GM12801 (cell line): ENCODE data around the gene MRPL4.

Source experiments
- TF ChIP-seq, protein P1 (sequence below): IDR thresholded peaks from one replicate; pipeline ENCODE4 v1.5.1; 2011; ENCODE audit warnings: control low read depth; ENCODE audit not compliant: insufficient read length; ENCODE audit errors: extremely low read depth

MRPL4 gene

DNA sequence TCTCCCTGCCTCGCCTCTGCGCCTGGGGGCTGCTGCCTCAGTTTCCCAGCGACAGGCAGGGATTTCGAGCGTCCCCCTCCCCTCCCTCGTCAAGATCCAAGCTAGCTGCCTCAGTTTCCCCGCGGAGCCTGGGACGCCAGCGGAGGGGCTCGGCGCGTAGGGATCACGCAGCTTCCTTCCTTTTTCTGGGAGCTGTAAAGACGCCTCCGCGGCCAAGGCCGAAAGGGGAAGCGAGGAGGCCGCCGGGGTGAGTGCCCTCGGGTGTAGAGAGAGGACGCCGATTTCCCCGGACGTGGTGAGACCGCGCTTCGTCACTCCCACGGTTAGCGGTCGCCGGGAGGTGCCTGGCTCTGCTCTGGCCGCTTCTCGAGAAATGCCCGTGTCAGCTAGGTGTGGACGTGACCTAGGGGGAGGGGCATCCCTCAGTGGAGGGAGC is 18.2 kb downstream of the MRPL4 start:
- TF ChIP-seq, protein P1, sequence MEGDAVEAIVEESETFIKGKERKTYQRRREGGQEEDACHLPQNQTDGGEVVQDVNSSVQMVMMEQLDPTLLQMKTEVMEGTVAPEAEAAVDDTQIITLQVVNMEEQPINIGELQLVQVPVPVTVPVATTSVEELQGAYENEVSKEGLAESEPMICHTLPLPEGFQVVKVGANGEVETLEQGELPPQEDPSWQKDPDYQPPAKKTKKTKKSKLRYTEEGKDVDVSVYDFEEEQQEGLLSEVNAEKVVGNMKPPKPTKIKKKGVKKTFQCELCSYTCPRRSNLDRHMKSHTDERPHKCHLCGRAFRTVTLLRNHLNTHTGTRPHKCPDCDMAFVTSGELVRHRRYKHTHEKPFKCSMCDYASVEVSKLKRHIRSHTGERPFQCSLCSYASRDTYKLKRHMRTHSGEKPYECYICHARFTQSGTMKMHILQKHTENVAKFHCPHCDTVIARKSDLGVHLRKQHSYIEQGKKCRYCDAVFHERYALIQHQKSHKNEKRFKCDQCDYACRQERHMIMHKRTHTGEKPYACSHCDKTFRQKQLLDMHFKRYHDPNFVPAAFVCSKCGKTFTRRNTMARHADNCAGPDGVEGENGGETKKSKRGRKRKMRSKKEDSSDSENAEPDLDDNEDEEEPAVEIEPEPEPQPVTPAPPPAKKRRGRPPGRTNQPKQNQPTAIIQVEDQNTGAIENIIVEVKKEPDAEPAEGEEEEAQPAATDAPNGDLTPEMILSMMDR, result no peak

- TF ChIP-seq, protein P1, result no peak
Observed at GRCh38 chr19:10270616-10271394, 18.8 kb downstream of the MRPL4 start, which contains the start of gene ICAM1. Gene ICAM1, plus strand, starts transcription at chr19:10271120. Its CDS starts 40 bp downstream, at chr19:10271160.

GRCh38 chr19:10271543-10272086 is 19.6 kb downstream of the MRPL4 start:
- TF ChIP-seq, protein P1, result no peak

GRCh38 chr19:10274589-10274988 is 22.6 kb downstream of the MRPL4 start:
- TF ChIP-seq, protein P1, result no peak

DNA sequence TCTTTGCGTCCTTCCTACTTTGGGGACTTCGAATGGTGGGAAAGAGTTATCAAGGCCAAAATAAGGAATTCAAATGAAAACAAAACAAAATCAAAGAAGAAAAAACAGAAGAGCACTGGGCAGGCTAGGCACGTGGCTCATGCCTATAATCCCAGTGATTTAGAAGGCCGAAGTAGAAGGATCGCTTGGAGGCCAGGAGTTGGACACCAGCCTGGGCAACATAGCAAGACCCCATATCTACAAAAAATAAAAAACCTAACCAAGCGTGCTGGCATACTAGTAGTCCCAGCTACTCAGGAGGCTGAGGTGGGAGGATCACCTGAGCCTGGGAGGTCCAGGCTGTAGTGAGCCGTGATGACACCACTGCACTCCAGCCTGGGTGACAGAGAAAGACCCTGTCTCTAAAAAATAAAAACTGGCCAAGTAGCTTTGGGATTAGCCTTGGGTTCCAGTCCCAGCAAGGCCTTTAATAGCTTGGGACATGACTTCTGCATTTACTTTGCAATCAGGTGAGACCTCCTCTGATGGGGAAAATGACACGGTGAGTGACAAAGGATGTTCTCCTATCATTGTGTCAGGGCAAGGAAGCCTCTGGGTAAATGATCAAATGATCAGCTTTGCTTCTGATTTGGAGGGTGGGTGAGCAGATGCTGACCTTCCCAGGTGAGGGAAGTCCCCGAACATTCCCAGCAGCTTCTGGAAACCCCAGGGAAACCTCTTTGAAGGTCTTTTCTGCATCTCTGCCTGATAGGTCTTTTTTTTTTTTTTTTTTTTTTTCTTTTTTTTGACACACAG is 26.0 kb downstream of the MRPL4 start:
- TF ChIP-seq, protein P1, result no peak

DNA sequence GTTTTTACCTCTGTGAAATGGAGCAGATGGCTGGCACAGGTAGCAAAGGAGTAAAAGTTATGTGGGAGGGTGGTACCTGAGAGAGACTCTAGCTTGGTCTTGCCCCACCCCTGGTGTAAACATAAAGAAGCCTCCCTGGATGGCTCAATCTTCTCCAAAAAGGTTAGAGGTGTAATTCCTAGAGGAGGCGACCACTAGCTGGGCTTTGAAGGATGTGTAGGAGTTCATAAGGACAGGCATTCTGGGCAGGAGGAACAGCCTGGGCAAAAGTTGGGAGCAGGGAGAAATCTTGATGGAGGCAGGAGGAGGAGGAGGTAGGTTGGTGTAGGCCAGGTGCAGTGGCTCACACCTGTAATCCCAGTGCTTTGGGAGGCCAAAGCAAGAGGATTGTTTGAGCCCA is 26.9 kb downstream of the MRPL4 start:
- TF ChIP-seq, protein P1, result no peak
